Liver (tissue), 3 donors: Measurements from ENCODE around the gene ARPC5.

ENCODE experiments used
- CTCF ChIP-seq: fragments of 150-350 bp; IDR thresholded peaks from 2 replicates; pipeline ENCODE4 v1.5.1; 2017; ENCODE audit warnings: improper control_type of control experiment, low read depth, low read length; ENCODE audit not compliant: missing input control
- GABPA ChIP-seq, 2 donors: IDR thresholded peaks in 1 of 2; conservative IDR thresholded peaks in 1 of 2; 2 replicates each; pipeline ENCODE4 v1.6.1; 2016; ENCODE audit warnings: antibody characterized with exemption in 2 of 2, mild to moderate bottlenecking in 1 of 2, moderate library complexity in 1 of 2
- RAD21 ChIP-seq, 2 donors: IDR thresholded peaks; 2 replicates each; pipeline ENCODE4 v1.6.1; 2016; ENCODE audit warnings: antibody characterized with exemption in 2 of 2, mild to moderate bottlenecking in 2 of 2
- donor health status: healthy.
- donor health status: healthy.

GRCh38 chr1:183654706-183655105 lies 19.1 kb upstream of the ARPC5 start:
- TF ChIP-seq CTCF (no peak), GABPA (IDR thresholded peaks at IDR 0.05 in 1 of 2, conservative IDR thresholded peaks at IDR 0.05 in 1 of 2) (no peak), RAD21 (IDR thresholded peaks at IDR 0.05) (no peak)
